ENCODE results near the gene CLOCK. TPM values are rescaled to one million over a fixed set of nuclear protein-coding genes. Genes with fewer than 3 reads are reported as not detected.

The CLOCK gene
- total and polyA plus RNA-seq, 2 of the 13 experiments (the other 11 are each of a cell fraction or from before 2014, with no cell fraction given) = 8.8 to 13.5 TPM

DNA sequence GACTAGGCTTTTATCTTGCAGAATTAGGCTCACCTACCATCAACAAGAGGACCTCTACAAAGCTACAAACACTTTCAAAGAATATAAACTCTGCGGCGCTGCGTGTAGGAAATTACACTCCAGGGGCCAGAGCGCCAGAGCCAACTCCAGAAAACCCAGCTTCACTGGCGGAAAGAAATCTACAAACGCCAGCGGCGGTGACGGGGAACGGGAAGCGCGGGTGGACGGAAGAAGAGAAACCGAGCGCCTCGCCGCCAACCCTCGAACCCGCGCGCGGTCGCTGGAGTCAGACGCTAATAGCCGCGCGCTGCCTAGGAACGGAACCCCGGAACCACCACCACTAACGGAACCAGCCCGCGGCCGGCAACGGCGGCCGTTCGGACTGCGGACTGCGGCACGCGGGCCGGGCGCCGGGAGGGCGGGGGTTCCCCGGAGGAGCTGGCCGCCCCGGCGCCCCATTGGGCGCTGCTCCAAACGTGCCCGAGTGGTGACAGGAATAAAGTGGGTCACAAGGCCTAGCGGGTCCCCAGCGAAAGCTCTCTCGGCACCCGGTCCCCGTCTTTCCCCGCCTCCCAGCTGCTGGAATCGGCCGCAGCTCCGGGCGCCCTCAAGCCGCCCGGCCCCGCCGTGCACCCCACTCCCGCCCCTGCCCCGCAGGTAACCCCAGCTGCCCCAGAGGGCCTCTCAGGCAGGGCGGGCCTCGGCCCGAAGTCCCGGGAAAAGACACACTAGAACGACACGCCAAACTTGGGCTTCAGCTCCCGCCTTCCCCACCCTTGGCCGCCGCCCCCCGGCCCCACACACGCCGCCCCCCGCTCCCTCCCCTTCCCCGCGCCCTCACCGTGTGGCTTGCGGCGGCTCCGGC, 836 bp downstream of the CLOCK start (continued):
- TF ChIP-seq ATF1 (CRISPR knock-in tag; IDR thresholded peaks at IDR 0.05) (no peak), YY1 (IDR thresholded peaks at IDR 0.05; ENCODE audit: insufficient read depth, insufficient replicate concordance, low read depth, low read length) (peak; percentile 77), ZNF878 (CRISPR knock-in tag; IDR thresholded peaks at IDR 0.05) (0 out of 2 replicates have a peak, but pooled peaks have one; percentile 42), HHEX (CRISPR knock-in tag; IDR thresholded peaks at IDR 0.05) (no peak), EEA1 (CRISPR knock-in tag; IDR thresholded peaks at IDR 0.05; ENCODE audit: borderline replicate concordance) (no peak), ZUFSP (CRISPR knock-in tag; IDR thresholded peaks at IDR 0.05; ENCODE audit: borderline replicate concordance) (no peak), ZNF678 (CRISPR knock-in tag; IDR thresholded peaks at IDR 0.05) (no peak), SMAD9 (CRISPR knock-in tag; IDR thresholded peaks at IDR 0.05) (no peak), U2AF1 (optimal IDR thresholded peaks at IDR 0.05; ENCODE audit: low read depth, low read length) (no peak), ZNF230 (CRISPR knock-in tag; IDR thresholded peaks at IDR 0.05) (0 out of 2 replicates have a peak, but pooled peaks have one; percentile 73), ZNF839 (CRISPR knock-in tag; IDR thresholded peaks at IDR 0.05; ENCODE audit: borderline replicate concordance) (no peak), MED8 (CRISPR knock-in tag; IDR thresholded peaks at IDR 0.05; ENCODE audit: insufficient replicate concordance) (no peak), PCBP1 (IDR thresholded peaks at IDR 0.05; ENCODE audit: borderline replicate concordance, low read depth, low read length) (0 out of 2 replicates have a peak, but pooled peaks have one; percentile 7), ZFY (CRISPR knock-in tag; IDR thresholded peaks at IDR 0.05) (peak; percentile 72), KAT8 (CRISPR knock-in tag; IDR thresholded peaks at IDR 0.05) (peak; percentile 42; the same call in 1 of the 2 replicates), ZNF780A (CRISPR knock-in tag; IDR thresholded peaks at IDR 0.05) (no peak), AGO1 (IDR thresholded peaks at IDR 0.05; ENCODE audit: low read depth, low read length, poor library complexity, severe bottlenecking) (no peak), NFE2L2 (IDR thresholded peaks at IDR 0.05; ENCODE audit: low read length) (no peak), SNAPC2 (CRISPR knock-in tag; IDR thresholded peaks at IDR 0.05) (peak; percentile 27; the same call in 1 of the 2 replicates), NFYB (CRISPR knock-in tag; IDR thresholded peaks at IDR 0.05) (no peak), ARNT2 (CRISPR knock-in tag; IDR thresholded peaks at IDR 0.05; ENCODE audit: low read depth) (peak; percentile 64), ZNF567 (CRISPR knock-in tag; IDR thresholded peaks at IDR 0.05; ENCODE audit: borderline replicate concordance) (no peak)
- TF ChIP-seq, protein P1, sequence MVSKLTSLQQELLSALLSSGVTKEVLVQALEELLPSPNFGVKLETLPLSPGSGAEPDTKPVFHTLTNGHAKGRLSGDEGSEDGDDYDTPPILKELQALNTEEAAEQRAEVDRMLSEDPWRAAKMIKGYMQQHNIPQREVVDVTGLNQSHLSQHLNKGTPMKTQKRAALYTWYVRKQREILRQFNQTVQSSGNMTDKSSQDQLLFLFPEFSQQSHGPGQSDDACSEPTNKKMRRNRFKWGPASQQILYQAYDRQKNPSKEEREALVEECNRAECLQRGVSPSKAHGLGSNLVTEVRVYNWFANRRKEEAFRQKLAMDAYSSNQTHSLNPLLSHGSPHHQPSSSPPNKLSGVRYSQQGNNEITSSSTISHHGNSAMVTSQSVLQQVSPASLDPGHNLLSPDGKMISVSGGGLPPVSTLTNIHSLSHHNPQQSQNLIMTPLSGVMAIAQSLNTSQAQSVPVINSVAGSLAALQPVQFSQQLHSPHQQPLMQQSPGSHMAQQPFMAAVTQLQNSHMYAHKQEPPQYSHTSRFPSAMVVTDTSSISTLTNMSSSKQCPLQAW (CRISPR knock-in tag; IDR thresholded peaks at IDR 0.05) = peak; percentile 18; the same call in 1 of the 2 replicates
- TF ChIP-seq, protein P2, sequence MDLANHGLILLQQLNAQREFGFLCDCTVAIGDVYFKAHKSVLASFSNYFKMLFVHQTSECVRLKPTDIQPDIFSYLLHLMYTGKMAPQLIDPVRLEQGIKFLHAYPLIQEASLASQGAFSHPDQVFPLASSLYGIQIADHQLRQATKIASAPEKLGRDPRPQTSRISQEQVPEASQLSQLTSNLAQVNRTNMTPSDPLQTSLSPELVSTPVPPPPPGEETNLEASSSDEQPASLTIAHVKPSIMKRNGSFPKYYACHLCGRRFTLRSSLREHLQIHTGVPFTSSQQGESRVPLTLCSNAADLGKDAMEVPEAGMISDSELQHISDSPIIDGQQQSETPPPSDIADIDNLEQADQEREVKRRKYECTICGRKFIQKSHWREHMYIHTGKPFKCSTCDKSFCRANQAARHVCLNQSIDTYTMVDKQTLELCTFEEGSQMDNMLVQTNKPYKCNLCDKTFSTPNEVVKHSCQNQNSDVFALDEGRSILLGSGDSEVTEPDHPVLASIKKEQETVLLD (CRISPR knock-in tag; IDR thresholded peaks at IDR 0.05; ENCODE audit: low read depth) = peak; percentile 97
